HFF-Myc (cell line): ENCODE data around the gene CHST12.

Experiments used
- DNase-seq: peaks from one replicate; pipeline ENCODE4 v3.0.0-alpha.2; 2011; ENCODE audit warnings: low read depth; ENCODE audit errors: extremely low read depth
- H3K4me3 ChIP-seq: replicated peaks from 2 replicates; pipeline ENCODE4 v1.5.1; 2011; ENCODE audit warnings: low read depth, mild to moderate bottlenecking, control low read depth, low read length
- TF ChIP-seq, protein P1 (sequence below): IDR thresholded peaks from 2 replicates; pipeline ENCODE4 v1.5.1; 2012; ENCODE audit warnings: mild to moderate bottlenecking, low read depth, low read length, control low read depth; ENCODE audit errors: missing control alignments

The CHST12 gene

DNA sequence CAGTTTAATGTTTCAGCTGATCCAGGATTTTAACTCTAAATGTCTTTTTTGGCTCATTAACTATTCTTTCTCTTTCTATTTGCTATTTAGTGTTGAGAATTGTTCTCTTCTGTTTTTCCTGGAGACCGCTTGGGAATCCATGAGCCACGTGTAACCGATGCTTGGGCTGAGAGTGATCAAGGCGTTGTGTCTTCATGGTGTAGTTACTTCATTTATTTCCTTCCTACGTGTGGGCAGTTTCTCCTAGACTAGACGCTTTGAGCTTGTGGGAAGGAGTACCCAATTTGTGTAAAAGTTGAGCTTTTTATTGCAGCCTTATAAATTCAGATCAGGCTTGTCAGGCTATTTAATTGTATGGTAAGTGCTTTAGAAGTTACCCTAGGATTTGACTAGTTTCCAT is 45.8 kb upstream of the CHST12 start:
- peak overlapping the region; percentile 98 for H3K4me3 ChIP-seq
- no peak for DNase-seq
- TF ChIP-seq, protein P1, sequence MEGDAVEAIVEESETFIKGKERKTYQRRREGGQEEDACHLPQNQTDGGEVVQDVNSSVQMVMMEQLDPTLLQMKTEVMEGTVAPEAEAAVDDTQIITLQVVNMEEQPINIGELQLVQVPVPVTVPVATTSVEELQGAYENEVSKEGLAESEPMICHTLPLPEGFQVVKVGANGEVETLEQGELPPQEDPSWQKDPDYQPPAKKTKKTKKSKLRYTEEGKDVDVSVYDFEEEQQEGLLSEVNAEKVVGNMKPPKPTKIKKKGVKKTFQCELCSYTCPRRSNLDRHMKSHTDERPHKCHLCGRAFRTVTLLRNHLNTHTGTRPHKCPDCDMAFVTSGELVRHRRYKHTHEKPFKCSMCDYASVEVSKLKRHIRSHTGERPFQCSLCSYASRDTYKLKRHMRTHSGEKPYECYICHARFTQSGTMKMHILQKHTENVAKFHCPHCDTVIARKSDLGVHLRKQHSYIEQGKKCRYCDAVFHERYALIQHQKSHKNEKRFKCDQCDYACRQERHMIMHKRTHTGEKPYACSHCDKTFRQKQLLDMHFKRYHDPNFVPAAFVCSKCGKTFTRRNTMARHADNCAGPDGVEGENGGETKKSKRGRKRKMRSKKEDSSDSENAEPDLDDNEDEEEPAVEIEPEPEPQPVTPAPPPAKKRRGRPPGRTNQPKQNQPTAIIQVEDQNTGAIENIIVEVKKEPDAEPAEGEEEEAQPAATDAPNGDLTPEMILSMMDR: no peak

DNA sequence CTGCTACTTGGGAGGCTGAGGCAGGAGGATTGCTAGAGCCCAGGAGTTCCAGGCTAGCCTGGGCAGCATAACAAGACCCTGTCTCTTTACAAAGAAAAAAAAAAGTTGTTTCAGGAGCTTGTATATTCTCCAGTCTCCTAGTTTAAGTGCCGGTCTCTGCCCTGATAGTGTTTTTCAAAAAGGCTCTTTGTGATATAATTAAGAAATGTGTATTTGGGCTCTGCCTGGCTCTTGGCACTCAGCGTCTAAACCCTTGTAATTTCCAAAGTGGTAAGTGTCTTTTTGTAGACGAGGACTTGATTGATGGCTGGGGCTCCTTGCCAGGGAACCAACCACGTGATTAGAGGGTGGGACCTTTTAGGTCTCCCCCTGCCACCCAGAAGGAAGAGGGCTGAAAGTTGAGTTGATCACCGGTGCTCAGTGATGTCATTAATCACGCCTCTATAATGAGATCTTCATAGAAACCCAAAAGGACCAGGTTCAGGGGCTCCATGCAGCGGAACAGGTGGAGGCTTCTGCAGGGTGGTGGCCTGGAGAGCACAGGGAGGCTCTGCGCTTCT is 44.4 kb upstream of the CHST12 start:
- TF ChIP-seq, protein P1: no peak
- H3K4me3 ChIP-seq: no peak overlapping the region
- DNase-seq: no peak

- H3K4me3 ChIP-seq: no peak overlapping the region
- DNase-seq: no peak
- TF ChIP-seq, protein P1: no peak
Measured at GRCh38 chr7:2359610-2360009, 43.8 kb upstream of the CHST12 start.

DNA sequence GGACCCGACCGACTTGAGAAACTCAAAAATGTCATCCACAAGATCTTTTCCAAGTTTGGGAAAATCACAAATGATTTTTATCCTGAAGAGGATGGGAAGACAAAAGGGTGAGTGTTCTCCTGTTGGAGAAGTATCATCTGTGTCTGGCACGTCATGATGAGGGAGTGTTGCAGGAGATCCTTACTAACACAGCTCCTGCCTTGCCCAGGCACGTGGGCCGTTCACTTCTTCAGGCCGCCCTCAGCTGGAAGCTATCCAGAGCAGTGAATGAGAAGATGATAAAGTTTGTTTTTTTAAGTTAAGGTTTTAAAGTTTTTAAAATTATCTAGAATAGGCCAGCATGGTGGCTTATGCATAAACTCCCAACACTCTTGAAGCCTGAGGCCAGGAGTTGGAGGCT is 42.6 kb upstream of the CHST12 start:
- TF ChIP-seq, protein P1: no peak
- DNase-seq: no peak
- H3K4me3 ChIP-seq: no peak overlapping the region

- no peak overlapping the region for H3K4me3 ChIP-seq
- TF ChIP-seq, protein P1: no peak
- no peak for DNase-seq
Measured at GRCh38 chr7:2362385-2363088, 40.9 kb upstream of the CHST12 start.

- TF ChIP-seq, protein P1: no peak
- DNase-seq: no peak
- H3K4me3 ChIP-seq: no peak overlapping the region
Measured at GRCh38 chr7:2369139-2369538, 34.3 kb upstream of the CHST12 start.
